HG03039 (cell line): ENCODE data around the gene ARMC9.
"Not testable (repeated sequence)": the region's sequence is repeated elsewhere in the genome, so short reads cannot be mapped to it uniquely, and the experiment has no call there.

Experiments used
- ATAC-seq: cut with Tn5 transposase; IDR thresholded peaks from one replicate; pipeline ENCODE4 v1.9.1; 2021; ENCODE audit warnings: mild to moderate bottlenecking, moderate library complexity; ENCODE audit not compliant: unreplicated experiment

Gene ARMC9

GRCh38 chr2:231277962-231278361, 79.5 kb downstream of the ARMC9 start:
- ATAC-seq, result no peak

DNA sequence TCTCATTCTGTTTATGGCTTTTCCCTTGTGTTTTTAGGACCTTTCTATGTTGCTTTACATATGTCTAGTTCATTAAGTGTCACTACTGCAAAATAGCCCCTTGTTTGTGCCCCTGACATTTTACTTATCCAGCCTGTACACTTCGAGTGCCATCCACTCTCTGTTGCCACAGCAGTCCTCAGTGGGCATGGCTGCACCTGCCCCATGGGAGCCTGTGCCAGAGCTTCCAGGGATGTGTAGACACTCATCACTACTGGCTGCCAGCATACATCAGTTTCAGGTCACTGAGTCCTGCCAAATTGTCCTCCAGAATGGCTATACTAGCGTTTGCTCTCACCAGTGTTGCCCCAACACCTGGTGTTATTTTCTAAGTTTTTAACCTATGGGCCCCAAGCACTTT, 80.4 kb downstream of the ARMC9 start:
- no peak for ATAC-seq

DNA sequence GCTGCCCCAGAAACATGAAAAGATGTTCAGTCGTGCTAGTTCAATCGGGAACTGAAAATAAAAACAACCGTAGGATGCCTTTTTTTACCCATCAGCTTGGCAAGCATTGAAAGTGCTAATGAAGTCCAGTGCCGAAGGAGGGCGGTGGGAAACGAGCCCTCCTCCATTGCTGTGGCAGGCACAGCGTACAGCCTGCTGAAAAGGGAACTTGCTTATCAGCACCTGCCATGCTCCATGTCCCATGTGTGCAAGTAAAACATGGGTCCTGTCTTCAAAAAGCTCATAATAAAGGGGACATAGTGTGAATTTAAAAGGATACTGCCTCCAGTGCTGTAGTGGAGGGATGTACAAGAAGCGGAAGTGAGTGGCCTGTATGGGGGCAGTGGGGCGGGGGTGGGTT, 82.4 kb downstream of the ARMC9 start:
- no peak for ATAC-seq

DNA sequence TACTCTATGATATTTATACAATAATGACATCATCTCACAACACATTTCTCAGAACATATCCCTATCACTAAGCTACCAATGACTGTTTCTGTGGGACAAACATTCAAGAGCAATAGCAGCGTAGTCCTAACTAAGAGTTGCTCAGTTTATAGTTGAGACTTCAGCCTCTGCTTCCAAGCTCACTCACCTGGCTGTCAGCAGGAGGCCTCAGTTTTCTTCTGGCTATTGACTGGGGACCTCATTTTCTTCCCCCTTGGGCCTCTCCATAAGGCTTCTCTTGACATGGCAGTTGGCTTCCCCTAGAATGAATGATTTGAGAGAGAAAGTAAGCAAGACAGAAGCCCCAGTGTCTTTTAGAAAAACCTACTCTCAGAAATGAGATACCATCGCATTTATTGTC, 85.9 kb downstream of the ARMC9 start:
- ATAC-seq, result no peak

GRCh38 chr2:231286964-231287363, 88.5 kb downstream of the ARMC9 start:
- no peak for ATAC-seq

- no peak for ATAC-seq
Measured at GRCh38 chr2:231287696-231288095, 89.3 kb downstream of the ARMC9 start.

DNA sequence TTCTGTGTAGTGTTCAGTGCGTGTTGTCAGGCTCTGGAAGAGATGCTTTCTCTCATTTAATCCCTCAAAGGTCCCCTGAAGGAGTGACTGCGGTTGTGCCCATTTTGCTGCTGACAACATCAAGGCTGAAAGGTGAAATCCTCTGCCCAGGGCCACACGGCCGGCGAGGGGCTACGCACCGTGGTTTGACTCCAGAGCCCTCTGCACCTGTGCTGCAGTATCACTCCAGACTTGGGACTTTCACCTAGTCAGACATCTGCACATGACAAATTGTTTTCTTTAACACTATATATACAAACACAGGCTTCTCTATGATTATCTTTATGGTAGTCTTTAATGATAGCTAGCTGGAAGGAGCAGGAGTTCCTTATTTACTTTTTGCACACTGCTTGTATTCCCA, 90.2 kb downstream of the ARMC9 start:
- ATAC-seq, result no peak

DNA sequence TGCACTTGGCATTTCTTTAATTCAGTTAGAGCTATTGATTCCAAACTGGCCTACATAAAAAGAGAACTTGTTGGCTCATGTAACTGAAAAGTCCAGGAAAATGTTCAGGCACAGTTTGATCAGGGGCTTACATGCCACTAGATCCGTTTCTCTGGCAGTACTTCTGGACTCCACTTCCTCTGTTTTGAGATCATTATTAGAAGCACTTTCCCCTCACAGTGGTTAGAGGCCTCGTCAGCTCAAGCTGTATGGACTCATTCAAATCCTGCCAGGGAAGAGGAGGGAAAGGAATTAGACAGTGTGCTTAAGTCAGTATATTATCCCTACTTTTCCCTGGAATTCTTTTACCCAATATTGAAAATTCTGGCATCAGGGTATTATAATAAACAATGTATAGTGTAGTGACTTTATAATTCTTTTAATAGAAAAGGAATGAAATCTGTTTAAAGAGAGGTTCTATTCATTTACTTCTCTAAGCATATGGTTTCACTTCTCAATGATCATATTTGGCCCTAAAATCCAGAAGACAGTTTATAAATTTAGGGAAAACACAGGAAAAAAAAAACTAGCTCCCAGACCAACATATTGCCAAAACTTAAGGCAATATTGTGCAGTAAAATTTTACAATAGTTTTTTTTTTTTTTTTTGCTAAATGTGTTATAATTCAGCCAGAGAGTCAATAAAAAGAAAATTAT, 92.0 kb downstream of the ARMC9 start:
- ATAC-seq, result no peak

DNA sequence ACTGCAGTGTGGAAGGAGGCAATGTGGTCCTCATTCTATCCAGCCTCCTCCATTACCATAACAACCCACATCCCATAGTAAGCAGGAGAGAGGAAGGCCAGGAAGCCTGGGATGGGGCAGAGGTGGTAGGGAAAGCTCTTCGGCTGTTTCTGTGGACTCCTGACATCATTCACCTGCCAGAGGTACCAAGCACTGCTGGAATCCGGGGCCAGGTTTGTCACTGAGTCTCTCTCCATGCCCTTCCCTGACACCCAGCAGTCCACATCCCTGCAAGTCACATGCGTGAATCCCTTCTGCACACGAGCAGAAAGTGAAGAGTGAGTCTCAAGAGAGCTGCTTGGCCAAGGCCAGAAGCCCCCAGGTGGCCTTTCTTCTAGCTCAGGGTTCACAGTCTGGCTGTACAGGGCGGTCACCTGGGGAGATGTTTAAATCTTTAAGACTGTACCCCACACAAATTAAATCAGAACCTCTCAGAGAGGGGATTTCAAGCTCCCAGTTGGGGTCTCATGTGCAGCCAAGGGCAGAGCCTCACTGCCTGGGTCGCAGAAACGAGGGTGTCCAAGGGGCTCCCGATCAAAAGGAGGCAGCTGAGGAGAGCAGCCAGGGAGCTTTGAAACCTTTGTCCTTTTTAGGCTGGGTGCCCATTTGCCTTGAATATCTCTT, 94.2 kb downstream of the ARMC9 start:
- ATAC-seq, result no peak

- no peak for ATAC-seq
Measured at GRCh38 chr2:231293163-231293562, 94.7 kb downstream of the ARMC9 start.

DNA sequence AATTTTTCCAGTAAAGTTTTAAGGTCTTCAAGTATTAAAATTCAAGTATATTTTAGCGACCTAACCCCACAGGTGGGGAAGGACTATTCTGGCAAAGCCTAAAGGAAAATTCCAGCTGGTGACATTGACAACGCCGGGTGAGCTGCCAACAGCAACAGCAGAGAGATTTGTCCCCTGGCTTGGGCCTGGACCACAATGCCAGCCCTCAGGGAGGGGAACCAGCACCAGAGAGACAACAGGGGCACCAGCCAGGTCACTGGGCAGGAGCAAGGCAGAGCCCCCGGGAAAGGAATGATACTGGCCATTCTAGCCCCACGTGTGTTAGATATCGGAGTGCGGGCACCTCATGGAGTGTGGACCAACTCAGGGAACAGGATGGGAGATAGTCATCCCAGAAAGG, 95.7 kb downstream of the ARMC9 start:
- no peak for ATAC-seq

- no peak for ATAC-seq
Measured at GRCh38 chr2:231294571-231295362, 96.3 kb downstream of the ARMC9 start.

- no peak for ATAC-seq
Measured at GRCh38 chr2:231295363-231295655, 96.9 kb downstream of the ARMC9 start.

DNA sequence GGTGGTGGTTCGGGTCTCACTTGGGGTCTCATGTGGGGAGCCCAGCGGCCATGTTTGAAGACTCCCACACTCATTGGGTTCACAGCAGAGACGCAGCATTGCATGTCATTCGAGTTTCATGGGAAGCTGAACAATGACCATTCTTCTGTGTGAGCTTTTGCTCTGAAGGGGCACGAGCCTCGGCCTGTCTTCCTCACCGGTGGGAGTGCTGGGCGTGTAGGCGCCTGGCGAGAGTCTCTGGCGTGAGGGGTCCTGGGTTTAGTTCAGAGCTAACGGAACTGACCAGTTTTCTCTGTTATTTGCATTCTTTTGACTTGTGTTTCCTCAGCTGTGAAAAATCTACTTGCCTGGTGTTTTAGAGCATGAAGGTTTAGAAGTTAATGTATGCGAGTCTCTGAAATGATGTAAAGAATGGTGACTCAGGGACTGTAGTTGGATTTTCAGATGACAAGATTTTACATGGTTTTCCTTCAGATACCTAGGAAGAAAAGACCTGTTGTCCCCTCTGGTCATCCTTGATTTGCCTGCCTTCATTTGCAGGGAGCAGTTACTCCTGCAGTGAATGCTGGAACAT, 98.1 kb downstream of the ARMC9 start:
- ATAC-seq, result no peak

- ATAC-seq, result peak; percentile 60
Measured at GRCh38 chr2:231297108-231297908, 98.9 kb downstream of the ARMC9 start.

GRCh38 chr2:231298091-231298490, 99.7 kb downstream of the ARMC9 start:
- no peak for ATAC-seq

GRCh38 chr2:231299267-231299666, 100.8 kb downstream of the ARMC9 start:
- ATAC-seq, result no peak

DNA sequence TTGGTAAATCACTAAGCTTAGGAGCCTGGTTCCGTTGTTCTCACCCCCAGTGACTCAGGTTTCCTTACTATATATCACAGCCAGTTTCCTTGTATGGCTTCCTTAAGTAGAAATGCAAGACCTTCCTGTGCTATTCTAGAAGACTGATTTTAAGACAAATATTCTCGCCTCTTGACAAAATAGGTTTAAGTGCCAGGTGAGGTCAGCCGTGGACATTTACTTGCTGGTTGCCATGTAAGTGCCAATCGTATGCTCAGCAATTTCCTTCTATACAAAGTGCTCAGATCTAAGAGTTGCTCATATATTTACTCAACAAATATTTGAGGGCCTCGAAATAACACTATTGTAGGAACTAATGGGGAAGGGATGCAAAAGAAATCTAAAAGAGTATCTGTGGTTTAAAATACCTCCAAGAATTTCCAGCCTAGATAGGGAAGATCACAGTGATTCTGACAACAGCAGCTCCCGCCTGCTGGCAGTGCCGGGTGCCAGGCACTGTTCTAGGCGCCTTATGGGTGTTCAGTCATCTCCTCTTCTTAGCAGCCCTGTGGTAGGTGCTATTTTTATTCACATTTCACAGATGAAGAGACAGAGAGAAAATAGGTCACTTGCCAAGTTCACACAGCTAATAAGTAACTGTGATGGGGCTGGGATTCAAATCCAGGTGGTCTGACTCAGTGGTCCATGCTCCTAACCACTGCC, 101.7 kb downstream of the ARMC9 start:
- ATAC-seq, result no peak

DNA sequence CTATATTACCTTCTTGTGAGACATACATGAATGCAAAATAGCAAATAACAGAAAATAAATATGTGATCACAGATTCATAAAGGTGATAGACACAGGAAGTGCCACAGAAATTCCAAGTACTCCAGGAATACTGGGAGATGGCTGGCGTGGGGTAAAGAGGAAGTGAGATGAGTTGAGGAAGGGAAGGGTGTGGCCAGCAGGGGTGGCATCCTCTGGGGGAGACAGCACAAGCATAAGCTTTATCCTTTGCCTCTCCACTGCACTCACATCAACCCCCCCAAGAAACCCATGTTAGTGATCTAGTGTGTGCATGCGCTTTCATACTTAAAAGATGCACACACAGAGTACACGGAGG, 102.3 kb downstream of the ARMC9 start:
- ATAC-seq, result no peak

- not testable (repeated sequence) for ATAC-seq
Measured at GRCh38 chr2:231304259-231304658, 105.8 kb downstream of the ARMC9 start.

DNA sequence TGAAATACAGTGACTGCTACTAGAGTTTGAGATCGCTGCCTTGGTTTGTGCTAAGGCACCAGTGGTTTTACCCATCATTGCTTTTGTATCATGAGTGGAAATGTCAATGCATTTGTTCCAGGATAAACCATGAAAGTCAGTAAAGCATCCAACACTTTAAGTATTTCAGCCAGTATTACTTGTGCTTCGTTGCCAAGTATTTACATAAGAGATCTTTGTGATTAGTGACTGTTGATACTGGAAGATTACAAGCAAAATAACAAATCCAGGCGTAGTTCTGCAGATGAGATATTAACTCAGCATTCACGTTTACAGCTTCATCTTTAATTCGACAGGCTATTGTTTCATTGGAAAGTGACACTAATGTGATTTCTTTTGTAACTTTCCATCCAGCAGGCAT, 106.8 kb downstream of the ARMC9 start:
- no peak for ATAC-seq
